ENCODE measurements around the gene ALKBH6. TPM values are rescaled to one million over a fixed set of nuclear protein-coding genes. Genes with fewer than 3 reads are reported as not detected.
A peak's percentile ranks its signal among the peaks of the same experiment; 100 is the strongest.
"Not testable (repeated sequence)": the region's sequence is repeated elsewhere in the genome, so short reads cannot be mapped to it uniquely, and the experiment has no call there.

The ALKBH6 gene
- total RNA-seq, 1 donor from 2014 or later = 12.3 TPM

DNA sequence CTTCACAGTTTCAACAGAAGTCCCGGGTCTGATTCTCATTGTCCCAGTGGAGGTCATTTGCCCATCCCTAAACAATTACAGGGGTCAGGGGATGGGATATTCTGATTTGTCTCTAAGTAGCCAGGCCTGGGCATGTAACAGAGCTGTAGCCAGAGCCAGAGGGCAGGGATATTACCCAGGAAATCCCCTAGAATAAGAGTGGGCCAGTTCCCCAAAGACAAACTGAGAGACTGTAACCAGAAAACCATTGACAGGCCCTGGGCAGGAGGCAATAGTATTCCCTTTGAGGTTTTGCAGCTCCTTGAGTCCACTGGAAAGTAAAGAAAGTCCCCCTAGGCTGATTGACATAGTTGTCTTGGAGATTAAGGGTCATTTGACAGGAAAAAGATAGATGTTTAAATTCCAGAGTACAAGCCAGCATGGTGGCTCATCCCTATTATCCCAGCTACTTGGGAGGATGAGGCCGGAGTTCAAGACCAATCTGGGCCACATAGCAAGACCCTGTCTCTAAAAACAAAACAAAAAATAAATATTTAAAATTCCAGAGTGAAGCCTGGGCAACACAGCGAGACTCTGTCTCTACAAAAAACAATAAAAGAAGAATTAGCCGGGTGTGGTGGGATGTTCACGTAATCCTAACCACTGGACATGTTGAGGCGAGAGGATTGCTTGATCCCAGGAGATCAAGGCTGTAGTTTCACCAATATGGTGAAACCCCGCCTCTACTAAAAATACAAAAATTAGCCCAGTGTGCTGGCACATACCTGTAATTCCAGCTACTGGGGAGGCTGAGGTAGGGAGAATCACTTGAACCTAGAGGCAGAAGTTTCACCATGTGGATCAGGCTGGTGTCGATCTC, 20.9 kb downstream of the ALKBH6 start:
- DNase-seq = no peak

- no peak for DNase-seq
Observed at GRCh38 chr19:35991731-35992450, 22.1 kb downstream of the ALKBH6 start.

DNA sequence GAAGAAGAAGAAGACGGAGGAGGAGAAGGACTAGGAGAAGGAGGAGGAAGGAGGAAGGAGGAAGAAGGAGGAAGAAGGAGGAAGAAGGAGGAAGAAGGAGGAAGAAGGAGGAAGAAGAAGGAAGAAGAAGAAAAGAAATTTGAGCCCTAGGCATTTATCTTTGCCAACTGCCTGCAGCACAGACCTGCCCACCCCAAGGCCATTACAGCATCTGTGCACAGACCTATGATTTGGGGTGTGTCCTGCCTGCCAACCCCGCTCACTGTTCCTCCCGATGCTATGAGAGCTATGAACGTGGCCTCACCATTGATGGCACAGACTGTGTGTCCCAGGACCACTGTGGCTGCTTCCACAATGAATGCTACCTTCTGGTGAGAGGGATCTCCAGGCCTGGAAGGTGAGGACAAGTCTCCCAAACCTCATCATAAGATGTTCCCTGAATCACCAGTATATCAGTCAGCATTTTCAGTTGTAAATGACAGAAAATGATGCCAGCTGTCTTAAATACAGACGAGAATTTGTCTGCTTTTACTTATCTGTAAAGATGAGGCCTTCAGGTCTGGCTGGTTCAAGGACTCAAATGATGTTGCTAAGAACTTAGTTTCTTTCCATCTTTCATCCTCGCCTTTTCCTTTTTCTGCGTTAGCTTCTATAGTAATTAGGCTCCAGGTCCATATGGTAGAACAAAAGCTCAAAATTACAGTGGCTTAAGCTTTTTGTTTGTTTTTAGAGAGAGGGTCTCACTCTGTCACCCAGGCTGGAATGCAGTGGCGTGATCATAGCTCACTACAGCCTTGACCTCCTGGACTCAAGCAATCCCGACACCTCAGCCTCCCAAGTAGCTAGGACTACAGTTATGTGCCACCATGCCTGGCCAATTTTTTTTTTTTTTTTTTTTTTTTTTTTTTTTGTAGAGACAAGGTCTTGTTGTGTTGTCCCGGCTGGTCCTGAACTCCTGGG, 23.0 kb downstream of the ALKBH6 start:
- no peak for DNase-seq

- DNase-seq = no peak
Observed at GRCh38 chr19:35990156-35990555, 23.9 kb downstream of the ALKBH6 start.

DNA sequence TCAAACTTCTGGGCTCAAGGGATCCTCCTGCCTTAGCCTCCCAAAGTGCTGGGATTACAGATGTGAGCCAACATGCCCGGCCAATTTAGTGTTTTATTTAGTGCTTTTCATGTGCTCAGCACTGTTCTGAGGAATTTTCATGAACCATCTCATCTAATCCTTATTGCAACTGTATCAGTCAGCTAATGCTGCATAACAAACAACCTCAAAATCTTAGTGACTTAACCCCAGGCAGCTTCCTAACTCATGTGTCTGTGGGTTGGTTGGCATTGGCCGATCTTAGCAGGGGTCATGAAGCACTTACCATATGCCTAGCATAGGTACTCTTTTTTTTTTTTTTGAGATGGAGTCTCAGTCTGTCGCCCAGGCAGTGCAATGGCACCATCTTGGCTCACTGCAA, 25.2 kb downstream of the ALKBH6 start:
- DNase-seq = no peak

GRCh38 chr19:35987571-35987896, 26.5 kb downstream of the ALKBH6 start:
- DNase-seq = no peak

GRCh38 chr19:35986664-35987570, 27.1 kb downstream of the ALKBH6 start:
- no peak for DNase-seq

- DNase-seq = no peak
Observed at GRCh38 chr19:35986111-35986510, 27.9 kb downstream of the ALKBH6 start.

DNA sequence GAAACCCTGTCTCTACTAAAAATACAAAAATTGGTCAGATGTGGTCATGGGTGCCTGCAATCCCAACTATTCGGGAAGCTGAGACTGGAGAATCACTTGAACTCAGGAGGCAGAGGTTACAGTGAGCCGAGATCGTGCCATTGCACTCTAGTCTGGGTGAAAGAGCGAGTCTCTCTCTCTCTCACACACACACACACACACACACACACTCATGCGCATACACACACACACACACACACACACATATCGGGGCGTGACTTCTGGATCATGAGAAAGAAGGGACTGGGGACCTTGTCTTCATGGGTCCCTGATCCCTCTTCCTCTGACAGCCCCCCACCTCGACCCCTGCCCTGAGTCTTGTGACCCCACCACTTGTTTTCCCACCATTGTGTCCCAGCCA, 30.8 kb downstream of the ALKBH6 start:
- DNase-seq = no peak

DNA sequence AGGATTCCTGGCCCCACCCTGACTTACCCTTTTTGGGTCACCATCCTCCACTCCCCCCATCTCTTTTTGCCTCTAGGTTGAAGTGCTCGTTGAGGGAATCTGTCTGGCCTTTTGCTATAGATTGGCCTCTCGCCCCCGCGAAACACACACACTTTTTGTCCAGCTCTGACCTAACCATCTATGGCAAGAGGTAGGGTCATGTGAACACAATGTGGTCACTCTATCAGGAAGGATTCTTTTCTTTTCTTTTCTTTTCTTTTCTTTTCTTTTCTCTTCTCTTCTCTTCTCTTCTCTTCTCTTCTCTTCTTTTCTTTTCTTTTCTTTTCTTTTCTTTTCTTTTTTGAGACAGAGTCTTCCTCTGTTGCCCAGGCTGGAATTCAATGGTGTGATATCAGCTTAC, 33.0 kb downstream of the ALKBH6 start:
- not testable (repeated sequence) for DNase-seq

DNA sequence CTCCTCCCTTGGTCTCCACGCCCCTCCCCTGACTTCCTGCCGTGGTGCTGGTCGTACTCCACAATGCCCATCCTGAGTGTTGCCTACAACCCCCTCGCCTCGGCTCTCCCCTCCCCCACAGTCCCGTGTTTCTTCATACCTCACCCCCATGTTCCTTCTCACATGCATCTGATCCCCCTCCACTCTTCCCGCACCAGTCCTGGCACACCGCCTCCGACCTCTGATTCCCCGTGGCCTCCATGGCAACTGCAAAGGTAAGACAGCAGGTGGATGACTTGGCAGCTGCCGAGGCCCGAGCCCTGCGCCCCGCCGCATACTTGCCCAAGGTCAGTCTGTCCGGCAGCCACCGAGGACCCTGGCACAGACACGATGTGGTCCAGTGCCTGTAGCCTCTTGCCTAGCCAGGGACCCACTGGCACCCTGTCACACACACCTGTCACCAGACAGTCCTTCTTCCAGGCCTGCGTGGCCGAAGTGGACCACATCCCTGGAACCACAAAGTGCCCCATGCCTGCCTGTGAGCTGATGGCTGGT, 35.1 kb downstream of the ALKBH6 start:
- DNase-seq = no peak

DNA sequence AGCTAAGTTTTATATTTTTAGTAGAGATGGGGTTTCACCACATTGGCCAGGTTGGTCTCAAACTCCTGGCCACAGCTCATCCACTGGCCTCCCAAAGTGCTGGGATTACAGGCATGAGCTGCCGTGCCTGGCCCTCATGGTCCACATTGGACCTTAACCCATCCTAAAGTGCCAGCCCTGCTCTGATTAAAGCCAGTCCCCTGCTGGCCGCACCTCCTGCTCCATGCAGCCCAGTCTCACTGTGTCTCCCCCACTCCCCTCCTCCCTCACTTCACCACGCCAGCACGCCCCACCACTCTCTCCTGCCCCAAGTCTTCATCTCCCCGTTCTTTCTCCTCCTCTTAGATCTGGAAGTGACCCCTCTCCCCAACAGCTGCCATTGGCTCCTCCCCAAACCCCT, 35.7 kb downstream of the ALKBH6 start:
- DNase-seq = no peak

GRCh38 chr19:35977446-35978222, 36.4 kb downstream of the ALKBH6 start:
- no peak for DNase-seq

DNA sequence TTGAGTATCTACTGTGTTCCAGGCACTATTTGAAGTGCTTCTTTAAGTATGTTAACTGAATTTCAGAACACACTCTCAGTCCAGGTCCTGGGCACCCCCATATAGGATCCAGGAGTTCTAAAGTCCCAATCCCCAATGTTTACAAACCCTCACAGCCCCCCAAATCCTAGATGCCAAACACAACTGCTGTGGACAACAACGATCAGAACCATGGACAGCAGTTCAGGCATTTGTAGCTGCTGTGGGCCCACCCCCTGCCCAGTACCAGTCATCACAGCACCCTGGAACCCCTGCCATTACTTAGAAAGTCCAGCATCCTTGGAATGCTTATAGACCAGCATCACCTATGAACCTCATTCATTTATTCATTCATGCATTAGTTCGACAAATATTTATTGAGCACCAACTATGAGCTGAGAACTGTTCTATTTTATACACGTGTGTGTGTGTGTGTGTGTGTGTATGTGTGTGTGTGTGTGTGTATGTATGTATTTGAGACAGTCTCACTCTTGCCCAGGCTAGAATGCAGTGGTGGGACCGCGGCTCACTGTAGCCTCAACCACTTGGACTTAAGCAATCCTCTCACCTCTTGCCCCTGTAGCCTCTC, 38.3 kb downstream of the ALKBH6 start:
- peak; percentile 45 for DNase-seq

GRCh38 chr19:35973487-35973886, 40.5 kb downstream of the ALKBH6 start:
- no peak for DNase-seq

GRCh38 chr19:35966771-35967170, 47.2 kb downstream of the ALKBH6 start:
- no peak for DNase-seq

- peak; percentile 76 for DNase-seq
Observed at GRCh38 chr19:35963514-35963913, 50.5 kb downstream of the ALKBH6 start.

DNA sequence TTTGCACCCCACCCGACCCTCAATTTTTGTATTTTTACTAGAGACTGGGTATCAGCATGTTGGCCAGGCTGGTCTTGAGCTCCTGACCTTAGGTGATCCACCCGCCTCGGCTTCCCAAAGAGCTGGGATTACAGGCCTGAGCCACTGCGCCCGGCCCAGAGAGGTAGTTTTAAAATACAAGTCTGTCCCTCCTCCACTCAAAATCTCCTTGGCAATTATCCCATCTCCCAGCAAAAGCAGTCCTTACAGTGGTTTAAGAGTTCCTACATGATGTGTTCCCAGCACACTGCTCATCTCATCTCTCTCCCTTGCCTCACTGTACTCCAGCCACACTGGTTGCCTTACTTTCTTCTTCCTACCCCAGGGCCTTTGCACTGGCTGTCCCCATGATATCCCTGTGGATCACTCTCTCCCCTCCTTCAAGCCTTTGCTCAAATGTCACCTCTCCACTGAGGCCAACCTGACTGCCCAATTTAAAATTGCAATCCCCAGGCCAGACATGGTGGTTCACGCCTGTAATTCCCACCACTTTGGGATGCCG, 53.5 kb downstream of the ALKBH6 start:
- no peak for DNase-seq

DNA sequence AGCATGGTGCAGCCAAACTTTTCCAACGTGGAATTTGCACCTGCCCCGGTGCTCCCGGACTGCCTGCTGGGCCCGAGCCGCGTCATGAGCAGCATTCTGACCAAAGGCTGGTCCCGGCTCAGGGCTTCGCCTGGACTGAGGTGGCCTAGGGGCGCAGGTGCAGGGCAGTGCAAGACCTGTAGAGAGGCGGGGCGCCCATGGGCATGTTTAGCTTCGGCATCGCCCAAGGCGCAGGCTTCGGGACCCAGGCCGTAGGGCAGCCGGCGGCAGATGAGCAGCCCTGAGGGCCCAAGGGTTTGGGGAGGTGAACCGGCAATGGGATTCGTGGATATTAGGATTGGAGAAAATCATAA, 54.1 kb downstream of the ALKBH6 start:
- no peak for DNase-seq
